ENCODE results near the gene BAHCC1.

GRCh38 chr17:81454473-81454872, 59.2 kb downstream of the BAHCC1 start:
- TF ChIP-seq ZC3H10 (CRISPR knock-in tag; IDR thresholded peaks at IDR 0.05) (no peak), ARNTL (CRISPR knock-in tag; IDR thresholded peaks at IDR 0.05; ENCODE audit: borderline replicate concordance, low read depth) (no peak), SNAI2 (CRISPR knock-in tag; IDR thresholded peaks at IDR 0.05) (no peak), TCF4 (CRISPR knock-in tag; IDR thresholded peaks at IDR 0.05; ENCODE audit: borderline replicate concordance) (no peak), RARB (CRISPR knock-in tag; IDR thresholded peaks at IDR 0.05) (no peak), ZFP3 (CRISPR knock-in tag; IDR thresholded peaks at IDR 0.05) (no peak), ZFP30 (CRISPR knock-in tag; IDR thresholded peaks at IDR 0.05) (no peak), POU6F1 (CRISPR knock-in tag; IDR thresholded peaks at IDR 0.05; ENCODE audit: borderline replicate concordance, low read depth) (no peak), ISL1 (CRISPR knock-in tag; IDR thresholded peaks at IDR 0.05) (no peak), ZNF8 (CRISPR knock-in tag; IDR thresholded peaks at IDR 0.05) (no peak)
- TF ChIP-seq, protein P1, sequence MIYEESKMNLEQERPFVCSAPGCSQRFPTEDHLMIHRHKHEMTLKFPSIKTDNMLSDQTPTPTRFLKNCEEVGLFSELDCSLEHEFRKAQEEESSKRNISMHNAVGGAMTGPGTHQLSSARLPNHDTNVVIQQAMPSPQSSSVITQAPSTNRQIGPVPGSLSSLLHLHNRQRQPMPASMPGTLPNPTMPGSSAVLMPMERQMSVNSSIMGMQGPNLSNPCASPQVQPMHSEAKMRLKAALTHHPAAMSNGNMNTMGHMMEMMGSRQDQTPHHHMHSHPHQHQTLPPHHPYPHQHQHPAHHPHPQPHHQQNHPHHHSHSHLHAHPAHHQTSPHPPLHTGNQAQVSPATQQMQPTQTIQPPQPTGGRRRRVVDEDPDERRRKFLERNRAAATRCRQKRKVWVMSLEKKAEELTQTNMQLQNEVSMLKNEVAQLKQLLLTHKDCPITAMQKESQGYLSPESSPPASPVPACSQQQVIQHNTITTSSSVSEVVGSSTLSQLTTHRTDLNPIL (CRISPR knock-in tag; IDR thresholded peaks at IDR 0.05; ENCODE audit: low read depth), result no peak

Measured in SK-N-SH treated with all-trans-retinoic acid at 6 μM for 48 hours (cell line).